K562 (cell line): ENCODE results near the gene BIK.

Experiments used
- FOXA1 ChIP-seq: fragments of 450-650 bp; IDR thresholded peaks from 2 replicates; pipeline ENCODE4 v1.6.1; 2016; ENCODE audit warnings: mild to moderate bottlenecking, borderline replicate concordance
- GABPA ChIP-seq: fragments of 200-800 bp; sonication (Bioruptor generic); conservative IDR thresholded peaks from 2 replicates; pipeline ENCODE4 v1.6.1; 2016; ENCODE audit warnings: low read depth, missing genetic modification characterization, missing compliant biosample characterization
- POLR2A ChIP-seq: fragments of 450-650 bp; conservative IDR thresholded peaks from 2 replicates; pipeline ENCODE4 v1.6.1; 2016
- POLR2AphosphoS5 ChIP-seq: IDR thresholded peaks from 2 replicates; pipeline ENCODE4 v1.6.1; 2011; ENCODE audit warnings: mild to moderate bottlenecking, low read depth, low read length, moderate library complexity; ENCODE audit not compliant: control insufficient read depth, insufficient read depth
- SAFB2 ChIP-seq: fragments of 200-400 bp; formaldehyde crosslinking; IDR thresholded peaks from 2 replicates; pipeline ENCODE4 v1.6.1; 2018; ENCODE audit warnings: borderline replicate concordance, low read length, low read depth, moderate library complexity; ENCODE audit not compliant: severe bottlenecking
- ZKSCAN3 ChIP-seq: fragments of 250-450 bp; sonication (Bioruptor Pico); IDR thresholded peaks from 2 replicates; pipeline ENCODE4 v1.4.0; 2020
- TF ChIP-seq, protein P1 (sequence below): fragments of 250-450 bp; sonication (Bioruptor Pico); IDR thresholded peaks from 2 replicates; pipeline ENCODE4 v1.6.1; 2021; ENCODE audit warnings: mild to moderate bottlenecking
- TF ChIP-seq, protein P2 (sequence below), 2 experiments: fragments of 250-450 bp in 1 of 2; fragments of 450-650 bp in 1 of 2; sonication (Bioruptor Pico) in 1 of 2; IDR thresholded peaks; 2 replicates each; pipeline versions ENCODE4 v1.6.1 to v1.8.0; 2016 to 2021; ENCODE audit warnings: mild to moderate bottlenecking in 2 of 2, moderate library complexity in 2 of 2, missing compliant biosample characterization in 1 of 2, missing genetic modification characterization in 1 of 2
- TF ChIP-seq, protein P3 (sequence below), 3 experiments: IDR thresholded peaks in 2 of 3; conservative IDR thresholded peaks in 1 of 3; 2 replicates each; pipeline ENCODE4 v1.5.1; 2011 to 2012; ENCODE audit warnings: low read length in 3 of 3, mild to moderate bottlenecking in 3 of 3, control low read depth in 2 of 3, improper control_type of control experiment in 1 of 3, inconsistent platforms in 1 of 3, low read depth in 1 of 3, mixed read lengths in 1 of 3, moderate library complexity in 1 of 3; ENCODE audit not compliant: insufficient read depth in 2 of 3
- TF ChIP-seq, protein P4 (sequence below), 2 experiments: fragments of 450-650 bp; formaldehyde crosslinking in 1 of 2; IDR thresholded peaks; 2 replicates each; pipeline versions ENCODE4 v1.4.0 to v1.6.1; 2014 to 2020; ENCODE audit warnings: mild to moderate bottlenecking in 2 of 2, borderline replicate concordance in 1 of 2, low read depth in 1 of 2

DNA sequence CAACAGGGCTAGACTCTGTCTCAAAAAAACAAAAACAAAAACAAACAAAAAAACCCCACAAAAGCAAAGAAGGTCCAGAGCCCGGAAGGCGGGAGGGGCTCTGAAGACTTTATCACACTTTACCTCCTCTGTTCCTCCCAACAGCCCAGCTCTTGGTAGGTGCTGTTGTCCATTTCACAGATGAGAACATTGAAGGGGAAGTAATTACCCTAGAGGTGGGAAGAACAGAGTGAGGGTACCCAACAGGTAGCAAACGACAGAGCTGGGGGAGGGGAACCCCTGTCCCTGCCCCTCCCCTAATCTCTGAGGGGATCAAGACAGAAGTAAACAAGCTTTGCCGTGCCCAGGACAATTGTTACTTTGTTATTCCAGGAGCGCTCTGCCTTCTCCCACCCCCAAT, 1.0 kb upstream of the BIK start:
- TF ChIP-seq, protein P1, sequence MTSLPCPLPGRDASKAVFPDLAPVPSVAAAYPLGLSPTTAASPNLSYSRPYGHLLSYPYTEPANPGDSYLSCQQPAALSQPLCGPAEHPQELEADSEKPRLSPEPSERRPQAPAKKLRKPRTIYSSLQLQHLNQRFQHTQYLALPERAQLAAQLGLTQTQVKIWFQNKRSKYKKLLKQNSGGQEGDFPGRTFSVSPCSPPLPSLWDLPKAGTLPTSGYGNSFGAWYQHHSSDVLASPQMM (CRISPR knock-in tag), result no peak
- no peak for TF ChIP-seq SAFB2
- no peak for TF ChIP-seq ZKSCAN3 (CRISPR knock-in tag)
- no peak for TF ChIP-seq POLR2A
- TF ChIP-seq, protein P2, sequence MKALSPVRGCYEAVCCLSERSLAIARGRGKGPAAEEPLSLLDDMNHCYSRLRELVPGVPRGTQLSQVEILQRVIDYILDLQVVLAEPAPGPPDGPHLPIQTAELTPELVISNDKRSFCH (CRISPR knock-in tag; IDR thresholded peaks at IDR 0.05), result no peak
- TF ChIP-seq, protein P2 (tag; IDR thresholded peaks at IDR 0.05), result no peak
- no peak for TF ChIP-seq POLR2AphosphoS5
- TF ChIP-seq, protein P3, sequence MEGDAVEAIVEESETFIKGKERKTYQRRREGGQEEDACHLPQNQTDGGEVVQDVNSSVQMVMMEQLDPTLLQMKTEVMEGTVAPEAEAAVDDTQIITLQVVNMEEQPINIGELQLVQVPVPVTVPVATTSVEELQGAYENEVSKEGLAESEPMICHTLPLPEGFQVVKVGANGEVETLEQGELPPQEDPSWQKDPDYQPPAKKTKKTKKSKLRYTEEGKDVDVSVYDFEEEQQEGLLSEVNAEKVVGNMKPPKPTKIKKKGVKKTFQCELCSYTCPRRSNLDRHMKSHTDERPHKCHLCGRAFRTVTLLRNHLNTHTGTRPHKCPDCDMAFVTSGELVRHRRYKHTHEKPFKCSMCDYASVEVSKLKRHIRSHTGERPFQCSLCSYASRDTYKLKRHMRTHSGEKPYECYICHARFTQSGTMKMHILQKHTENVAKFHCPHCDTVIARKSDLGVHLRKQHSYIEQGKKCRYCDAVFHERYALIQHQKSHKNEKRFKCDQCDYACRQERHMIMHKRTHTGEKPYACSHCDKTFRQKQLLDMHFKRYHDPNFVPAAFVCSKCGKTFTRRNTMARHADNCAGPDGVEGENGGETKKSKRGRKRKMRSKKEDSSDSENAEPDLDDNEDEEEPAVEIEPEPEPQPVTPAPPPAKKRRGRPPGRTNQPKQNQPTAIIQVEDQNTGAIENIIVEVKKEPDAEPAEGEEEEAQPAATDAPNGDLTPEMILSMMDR (IDR thresholded peaks at IDR 0.05 in 2 of 3, conservative IDR thresholded peaks at IDR 0.05 in 1 of 3; ENCODE audit: insufficient read depth in 2 of 3, low read depth in 1 of 3, low read length in 3 of 3), result no peak
- no peak for TF ChIP-seq GABPA (tag)
- TF ChIP-seq, protein P4, sequence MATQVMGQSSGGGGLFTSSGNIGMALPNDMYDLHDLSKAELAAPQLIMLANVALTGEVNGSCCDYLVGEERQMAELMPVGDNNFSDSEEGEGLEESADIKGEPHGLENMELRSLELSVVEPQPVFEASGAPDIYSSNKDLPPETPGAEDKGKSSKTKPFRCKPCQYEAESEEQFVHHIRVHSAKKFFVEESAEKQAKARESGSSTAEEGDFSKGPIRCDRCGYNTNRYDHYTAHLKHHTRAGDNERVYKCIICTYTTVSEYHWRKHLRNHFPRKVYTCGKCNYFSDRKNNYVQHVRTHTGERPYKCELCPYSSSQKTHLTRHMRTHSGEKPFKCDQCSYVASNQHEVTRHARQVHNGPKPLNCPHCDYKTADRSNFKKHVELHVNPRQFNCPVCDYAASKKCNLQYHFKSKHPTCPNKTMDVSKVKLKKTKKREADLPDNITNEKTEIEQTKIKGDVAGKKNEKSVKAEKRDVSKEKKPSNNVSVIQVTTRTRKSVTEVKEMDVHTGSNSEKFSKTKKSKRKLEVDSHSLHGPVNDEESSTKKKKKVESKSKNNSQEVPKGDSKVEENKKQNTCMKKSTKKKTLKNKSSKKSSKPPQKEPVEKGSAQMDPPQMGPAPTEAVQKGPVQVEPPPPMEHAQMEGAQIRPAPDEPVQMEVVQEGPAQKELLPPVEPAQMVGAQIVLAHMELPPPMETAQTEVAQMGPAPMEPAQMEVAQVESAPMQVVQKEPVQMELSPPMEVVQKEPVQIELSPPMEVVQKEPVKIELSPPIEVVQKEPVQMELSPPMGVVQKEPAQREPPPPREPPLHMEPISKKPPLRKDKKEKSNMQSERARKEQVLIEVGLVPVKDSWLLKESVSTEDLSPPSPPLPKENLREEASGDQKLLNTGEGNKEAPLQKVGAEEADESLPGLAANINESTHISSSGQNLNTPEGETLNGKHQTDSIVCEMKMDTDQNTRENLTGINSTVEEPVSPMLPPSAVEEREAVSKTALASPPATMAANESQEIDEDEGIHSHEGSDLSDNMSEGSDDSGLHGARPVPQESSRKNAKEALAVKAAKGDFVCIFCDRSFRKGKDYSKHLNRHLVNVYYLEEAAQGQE (IDR thresholded peaks at IDR 0.05; ENCODE audit: borderline replicate concordance), result no peak
- TF ChIP-seq, protein P4 (CRISPR knock-in tag; IDR thresholded peaks at IDR 0.05; ENCODE audit: low read depth), result no peak
- TF ChIP-seq FOXA1, result no peak
